Activated CD8-positive, alpha-beta memory T cell treated with anti-CD3 and anti-CD28 coated beads, Interleukin-2, amount 50 U/mL, for 24 hours (primary cell): ENCODE measurements around the gene KCTD10.
"Not testable (repeated sequence)": the region's sequence is repeated elsewhere in the genome, so short reads cannot be mapped to it uniquely, and the experiment has no call there.

Source experiments
- DNase-seq: peaks from one replicate; pipeline ENCODE4 v3.0.0-alpha.2; 2020; ENCODE audit errors: extremely low read depth

The KCTD10 gene

GRCh38 chr12:109421355-109422087 lies 55.6 kb downstream of the KCTD10 start:
- no peak for DNase-seq

GRCh38 chr12:109418848-109419480 lies 58.1 kb downstream of the KCTD10 start:
- DNase-seq: no peak

GRCh38 chr12:109406147-109406546 lies 71.0 kb downstream of the KCTD10 start:
- not testable (repeated sequence) for DNase-seq

GRCh38 chr12:109404841-109405240 lies 72.3 kb downstream of the KCTD10 start:
- DNase-seq: not testable (repeated sequence)
